CD4-positive, alpha-beta T cell treated with Interleukin-6 at 100 ng/mL for 8 hours (primary cell): ENCODE measurements around the gene FAM107A.

ENCODE experiments used
- DNase-seq: peaks from one replicate; pipeline ENCODE4 v3.0.0-alpha.2; 2020; ENCODE audit warnings: mixed read lengths, low spot score

Gene FAM107A

GRCh38 chr3:58577269-58577821 is at the start of gene FAM107A:
Gene FAM107A, minus strand, starts transcription at chr3:58577391. Its CDS starts 7,531 bp downstream, at chr3:58569860.
- DNase-seq, result no peak

GRCh38 chr3:58625196-58625824 is 48.1 kb upstream of the FAM107A start:
- DNase-seq, result no peak

GRCh38 chr3:58624550-58624949 is 47.4 kb upstream of the FAM107A start:
- DNase-seq, result no peak

- no peak for DNase-seq
Measured at GRCh38 chr3:58623961-58624360, 46.8 kb upstream of the FAM107A start.

GRCh38 chr3:58623478-58623877 is 46.3 kb upstream of the FAM107A start:
- no peak for DNase-seq

GRCh38 chr3:58622892-58623291 is 45.7 kb upstream of the FAM107A start:
- DNase-seq, result no peak

- no peak for DNase-seq
Measured at GRCh38 chr3:58622436-58622835, 45.2 kb upstream of the FAM107A start.

GRCh38 chr3:58621086-58621830 is 44.1 kb upstream of the FAM107A start:
- no peak for DNase-seq

- no peak for DNase-seq
Measured at GRCh38 chr3:58620421-58620820, 43.2 kb upstream of the FAM107A start.

- DNase-seq, result no peak
Measured at GRCh38 chr3:58617338-58617761, 40.2 kb upstream of the FAM107A start.

GRCh38 chr3:58613236-58614132 is 36.3 kb upstream of the FAM107A start:
- DNase-seq, result no peak

GRCh38 chr3:58612830-58613229 is 35.6 kb upstream of the FAM107A start:
- DNase-seq, result no peak

- no peak for DNase-seq
Measured at GRCh38 chr3:58609990-58610389, 32.8 kb upstream of the FAM107A start.

GRCh38 chr3:58608648-58609047 is 31.5 kb upstream of the FAM107A start:
- DNase-seq, result no peak

- no peak for DNase-seq
Measured at GRCh38 chr3:58607816-58608215, 30.6 kb upstream of the FAM107A start.

GRCh38 chr3:58606693-58607092 is 29.5 kb upstream of the FAM107A start:
- no peak for DNase-seq

- no peak for DNase-seq
Measured at GRCh38 chr3:58604031-58604430, 26.8 kb upstream of the FAM107A start.

- DNase-seq, result no peak
Measured at GRCh38 chr3:58603606-58604005, 26.4 kb upstream of the FAM107A start.

GRCh38 chr3:58597770-58598310 is 20.6 kb upstream of the FAM107A start:
- no peak for DNase-seq

GRCh38 chr3:58596834-58597518 is 19.8 kb upstream of the FAM107A start:
- DNase-seq, result no peak

GRCh38 chr3:58594117-58594516 is 16.9 kb upstream of the FAM107A start:
- DNase-seq, result no peak
